ENCODE data around the gene FAAH2. TPM values are rescaled to one million over a fixed set of nuclear protein-coding genes. Genes with fewer than 3 reads are reported as not detected.

Gene FAAH2
- total and polyA plus RNA-seq, 12 donors, result 0.92 to 12.4 (median 2.9) TPM; not detected in 1

- DNase-seq, result no peak
- peaks cover 17% of the 10 kb centered on the region for H3K27me3 ChIP-seq
- WGBS, 4 donors, result 77 to 82% (median 81%) methylated on average over 2 of the region's 2 CpGs
- H3K36me3 ChIP-seq (replicated peaks in 1 of 2), result no peaks in the 10 kb centered on the region
- no peaks in the 10 kb centered on the region for H3K4me1 ChIP-seq (replicated peaks in 1 of 2)
- intact Hi-C loops (cut with DNase I), result no loop called here
- H3K4me3 ChIP-seq, result no peak overlapping the region
- no peak overlapping the region for H3K27ac ChIP-seq
- TF ChIP-seq POLR2A (IDR thresholded peaks at IDR 0.05), result no peak
- TF ChIP-seq, protein P1, sequence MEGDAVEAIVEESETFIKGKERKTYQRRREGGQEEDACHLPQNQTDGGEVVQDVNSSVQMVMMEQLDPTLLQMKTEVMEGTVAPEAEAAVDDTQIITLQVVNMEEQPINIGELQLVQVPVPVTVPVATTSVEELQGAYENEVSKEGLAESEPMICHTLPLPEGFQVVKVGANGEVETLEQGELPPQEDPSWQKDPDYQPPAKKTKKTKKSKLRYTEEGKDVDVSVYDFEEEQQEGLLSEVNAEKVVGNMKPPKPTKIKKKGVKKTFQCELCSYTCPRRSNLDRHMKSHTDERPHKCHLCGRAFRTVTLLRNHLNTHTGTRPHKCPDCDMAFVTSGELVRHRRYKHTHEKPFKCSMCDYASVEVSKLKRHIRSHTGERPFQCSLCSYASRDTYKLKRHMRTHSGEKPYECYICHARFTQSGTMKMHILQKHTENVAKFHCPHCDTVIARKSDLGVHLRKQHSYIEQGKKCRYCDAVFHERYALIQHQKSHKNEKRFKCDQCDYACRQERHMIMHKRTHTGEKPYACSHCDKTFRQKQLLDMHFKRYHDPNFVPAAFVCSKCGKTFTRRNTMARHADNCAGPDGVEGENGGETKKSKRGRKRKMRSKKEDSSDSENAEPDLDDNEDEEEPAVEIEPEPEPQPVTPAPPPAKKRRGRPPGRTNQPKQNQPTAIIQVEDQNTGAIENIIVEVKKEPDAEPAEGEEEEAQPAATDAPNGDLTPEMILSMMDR (IDR thresholded peaks at IDR 0.05), result no peak
- no peaks in the 10 kb centered on the region for H3K9me3 ChIP-seq (replicated peaks in 1 of 3)
These were observed 135.8 kb downstream of the FAAH2 start for GRCh38 chrX:57422289-57422688.

GRCh38 chrX:57422790-57423189, 136.3 kb downstream of the FAAH2 start:
- Histone ChIP-seq H3K9me3 (replicated peaks in 1 of 3) (no peaks in the 10 kb centered on the region), H3K27ac (no peak overlapping the region), H3K27me3 (peaks cover 17% of the 10 kb centered on the region), H3K4me3 (no peak overlapping the region), H3K36me3 (replicated peaks in 1 of 2) (no peaks in the 10 kb centered on the region), H3K4me1 (replicated peaks in 1 of 2) (no peaks in the 10 kb centered on the region)
- TF ChIP-seq POLR2A (IDR thresholded peaks at IDR 0.05), result no peak
- TF ChIP-seq, protein P1 (IDR thresholded peaks at IDR 0.05), result no peak
- WGBS, 4 donors, result 65 to 90% (median 72%) methylated on average over 2 of the region's 2 CpGs; no CpG with 5 or more reads in 1 of the 4 donors
- DNase-seq, result no peak
- intact Hi-C loops (cut with DNase I), result no loop called here

GRCh38 chrX:57445076-57445475, 158.6 kb downstream of the FAAH2 start:
- H3K27me3 ChIP-seq, result peaks cover 6% of the 10 kb centered on the region
- H3K4me1 ChIP-seq (replicated peaks in 1 of 2), result no peaks in the 10 kb centered on the region
- no peak overlapping the region for H3K27ac ChIP-seq
- 67 to 73% (median 68%) methylated on average over 4 to 5 of the region's 5 CpGs for WGBS, 4 donors
- TF ChIP-seq POLR2A (IDR thresholded peaks at IDR 0.05), result no peak
- TF ChIP-seq, protein P1 (IDR thresholded peaks at IDR 0.05), result no peak
- H3K9me3 ChIP-seq (replicated peaks in 1 of 3), result no peaks in the 10 kb centered on the region
- H3K4me3 ChIP-seq, result no peak overlapping the region
- no peak for DNase-seq
- H3K36me3 ChIP-seq (replicated peaks in 1 of 2), result no peaks in the 10 kb centered on the region
- intact Hi-C loops (cut with DNase I), result no loop called here

DNA sequence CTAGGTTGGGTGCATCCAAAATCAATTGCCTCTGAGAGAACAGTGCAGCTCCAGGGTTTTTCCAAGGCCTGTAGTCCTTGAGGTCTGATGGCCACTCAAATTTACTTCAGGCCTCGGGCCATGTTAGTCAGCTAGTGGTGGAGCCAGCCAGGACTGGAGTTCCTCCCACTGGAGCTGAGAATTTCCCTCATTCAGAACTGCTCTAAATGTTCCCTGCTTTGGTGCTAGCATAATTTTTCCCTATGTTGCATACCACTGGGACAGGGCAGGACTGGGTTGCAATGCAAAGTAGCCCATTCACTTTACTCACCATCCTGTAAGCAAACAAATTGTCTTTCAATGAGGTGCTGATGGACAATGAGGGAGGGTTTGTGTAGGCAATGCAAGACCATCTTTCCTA, 159.3 kb downstream of the FAAH2 start:
- 67 to 95% (median 77%) methylated on average over 1 of the region's 1 CpG; no CpG with 5 or more reads in 1 of the 4 donors for WGBS, 4 donors
- no peak for TF ChIP-seq POLR2A (IDR thresholded peaks at IDR 0.05)
- TF ChIP-seq, protein P1 (IDR thresholded peaks at IDR 0.05), result no peak
- Histone ChIP-seq H3K4me1 (replicated peaks in 1 of 2) (no peaks in the 10 kb centered on the region), H3K27me3 (peaks cover 6% of the 10 kb centered on the region), H3K9me3 (replicated peaks in 1 of 3) (no peaks in the 10 kb centered on the region), H3K27ac (no peak overlapping the region), H3K36me3 (replicated peaks in 1 of 2) (no peaks in the 10 kb centered on the region), H3K4me3 (no peak overlapping the region)
- DNase-seq, result no peak
- intact Hi-C loops (cut with DNase I), result no loop called here
